Measurements from ENCODE around the gene AGBL5. TPM values are rescaled to one million over a fixed set of nuclear protein-coding genes. Genes with fewer than 3 reads are reported as not detected.

AGBL5 gene
- total RNA-seq, 1 donor from 2014 or later: 68.3 TPM

DNA sequence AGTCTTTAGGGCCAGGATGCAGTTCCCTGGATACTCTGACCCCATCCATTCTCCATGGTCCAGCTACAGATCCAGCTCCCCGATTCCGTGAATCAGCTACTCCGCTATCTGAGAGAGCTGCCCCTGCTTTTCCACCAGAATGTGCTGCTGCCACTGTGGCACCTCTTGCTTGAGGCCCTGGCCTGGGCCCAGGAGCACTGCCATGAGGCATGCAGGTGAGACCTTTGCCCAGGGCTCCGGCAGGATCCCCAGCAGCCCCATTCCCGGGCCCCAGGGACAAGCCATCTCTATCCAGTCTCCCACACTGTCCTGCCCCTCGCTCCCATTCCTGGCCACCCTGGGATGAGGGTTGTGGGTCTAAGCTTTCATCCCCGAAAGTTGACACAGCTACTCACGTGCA, 11.2 kb upstream of the AGBL5 start:
- Histone ChIP-seq H3K79me2 (ENCODE audit: low read depth) (no peaks in the 10 kb centered on the region), H3K9ac (no peak overlapping the region), H3K27ac (no peak overlapping the region), H4K20me1 (ENCODE audit: low read depth) (no peaks in the 10 kb centered on the region), H3F3A (ENCODE audit: low read depth) (no peaks in the 10 kb centered on the region), H3K9me3 (ENCODE audit: low read depth) (no peaks in the 10 kb centered on the region), H3K4me1 (no peaks in the 10 kb centered on the region), H3K36me3 (no peaks in the 10 kb centered on the region), H2AFZ (replicated peaks) (no peak overlapping the region), H3K4me2 (no peak overlapping the region), H3K4me3 (no peak overlapping the region), H3K27me3 (no peaks in the 10 kb centered on the region)
- no peak for DNase-seq (ENCODE audit: low spot score)
- Mint-ChIP-seq H3K9me3 (no peaks in the 10 kb centered on the region), H3K4me1 (no peaks in the 10 kb centered on the region), H3K27me3 (ENCODE audit: insufficient read depth, low read depth) (no peaks in the 10 kb centered on the region), H3K36me3 (peaks cover 18% of the 10 kb centered on the region), H3K4me3 (no peak overlapping the region), H3K27ac (no peak overlapping the region)
- no peak for TF ChIP-seq EZH2 (IDR thresholded peaks at IDR 0.05)
- TF ChIP-seq EZH2phosphoT487 (IDR thresholded peaks at IDR 0.05): no peak
- TF ChIP-seq, protein P1, sequence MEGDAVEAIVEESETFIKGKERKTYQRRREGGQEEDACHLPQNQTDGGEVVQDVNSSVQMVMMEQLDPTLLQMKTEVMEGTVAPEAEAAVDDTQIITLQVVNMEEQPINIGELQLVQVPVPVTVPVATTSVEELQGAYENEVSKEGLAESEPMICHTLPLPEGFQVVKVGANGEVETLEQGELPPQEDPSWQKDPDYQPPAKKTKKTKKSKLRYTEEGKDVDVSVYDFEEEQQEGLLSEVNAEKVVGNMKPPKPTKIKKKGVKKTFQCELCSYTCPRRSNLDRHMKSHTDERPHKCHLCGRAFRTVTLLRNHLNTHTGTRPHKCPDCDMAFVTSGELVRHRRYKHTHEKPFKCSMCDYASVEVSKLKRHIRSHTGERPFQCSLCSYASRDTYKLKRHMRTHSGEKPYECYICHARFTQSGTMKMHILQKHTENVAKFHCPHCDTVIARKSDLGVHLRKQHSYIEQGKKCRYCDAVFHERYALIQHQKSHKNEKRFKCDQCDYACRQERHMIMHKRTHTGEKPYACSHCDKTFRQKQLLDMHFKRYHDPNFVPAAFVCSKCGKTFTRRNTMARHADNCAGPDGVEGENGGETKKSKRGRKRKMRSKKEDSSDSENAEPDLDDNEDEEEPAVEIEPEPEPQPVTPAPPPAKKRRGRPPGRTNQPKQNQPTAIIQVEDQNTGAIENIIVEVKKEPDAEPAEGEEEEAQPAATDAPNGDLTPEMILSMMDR (IDR thresholded peaks at IDR 0.05): no peak

DNA sequence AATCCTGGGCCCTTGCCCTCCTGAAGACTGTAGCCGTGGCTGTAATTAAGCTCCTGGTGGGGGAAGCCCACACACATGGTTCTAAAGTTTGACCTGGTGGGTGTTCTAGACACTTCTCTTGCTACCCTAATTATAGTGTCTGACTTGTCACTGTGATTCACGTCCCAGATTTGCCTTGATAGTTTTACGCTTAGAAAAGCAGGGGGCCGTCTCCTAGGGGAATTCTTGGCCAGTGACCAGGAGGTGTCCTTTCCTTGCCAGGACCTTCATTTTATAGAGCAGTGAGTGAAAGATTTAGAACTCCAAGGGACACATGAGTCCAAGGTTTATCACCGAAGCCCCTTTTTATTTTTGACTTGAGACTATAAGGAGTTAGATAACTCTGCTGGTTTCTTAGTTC, 9.7 kb upstream of the AGBL5 start:
- Histone ChIP-seq H3K27me3 (no peaks in the 10 kb centered on the region), H3K36me3 (no peaks in the 10 kb centered on the region), H4K20me1 (ENCODE audit: low read depth) (no peaks in the 10 kb centered on the region), H3K4me1 (no peaks in the 10 kb centered on the region), H3K27ac (no peak overlapping the region), H2AFZ (replicated peaks) (no peak overlapping the region), H3K4me2 (no peak overlapping the region), H3F3A (ENCODE audit: low read depth) (no peaks in the 10 kb centered on the region), H3K79me2 (ENCODE audit: low read depth) (no peaks in the 10 kb centered on the region), H3K9me3 (ENCODE audit: low read depth) (no peaks in the 10 kb centered on the region), H3K4me3 (no peak overlapping the region), H3K9ac (no peak overlapping the region)
- Mint-ChIP-seq H3K27ac (no peak overlapping the region), H3K36me3 (peaks cover 14% of the 10 kb centered on the region), H3K9me3 (no peaks in the 10 kb centered on the region), H3K27me3 (ENCODE audit: insufficient read depth, low read depth) (no peaks in the 10 kb centered on the region), H3K4me3 (no peak overlapping the region), H3K4me1 (no peaks in the 10 kb centered on the region)
- TF ChIP-seq EZH2 (IDR thresholded peaks at IDR 0.05) (no peak), EZH2phosphoT487 (IDR thresholded peaks at IDR 0.05) (no peak)
- TF ChIP-seq, protein P1 (IDR thresholded peaks at IDR 0.05): no peak
- no peak for DNase-seq (ENCODE audit: low spot score)

DNA sequence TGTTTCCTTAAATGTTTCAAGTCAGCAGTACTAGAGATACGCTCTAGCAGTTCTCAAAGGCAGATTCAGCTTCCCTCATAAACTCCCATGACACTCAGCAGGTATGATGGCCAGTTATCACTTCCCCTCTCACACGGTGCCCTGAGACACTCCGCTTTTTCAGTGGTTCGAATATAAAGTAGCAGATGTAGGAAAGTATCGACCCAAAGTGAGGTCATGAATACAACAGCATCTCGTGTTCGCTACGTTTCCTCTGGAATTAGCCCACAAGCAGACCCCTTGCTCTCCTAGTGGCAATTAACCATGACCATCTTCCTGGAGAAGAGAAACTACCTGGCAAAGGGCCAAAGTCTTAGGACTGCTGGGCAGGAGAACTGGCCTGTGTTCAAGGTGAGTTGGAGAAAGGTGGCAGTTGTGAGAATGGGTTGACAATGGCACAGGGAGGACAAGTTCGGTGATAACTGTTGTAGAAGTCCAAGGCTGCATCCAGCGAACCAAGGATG, 9.3 kb upstream of the AGBL5 start:
- Histone ChIP-seq H3K4me3 (no peak overlapping the region), H3K9ac (no peak overlapping the region), H4K20me1 (ENCODE audit: low read depth) (no peaks in the 10 kb centered on the region), H3K4me1 (no peaks in the 10 kb centered on the region), H3K9me3 (ENCODE audit: low read depth) (no peaks in the 10 kb centered on the region), H3K4me2 (no peak overlapping the region), H3K27me3 (no peaks in the 10 kb centered on the region), H3K27ac (no peak overlapping the region), H3K79me2 (ENCODE audit: low read depth) (no peaks in the 10 kb centered on the region), H2AFZ (replicated peaks) (no peak overlapping the region), H3K36me3 (no peaks in the 10 kb centered on the region), H3F3A (ENCODE audit: low read depth) (no peaks in the 10 kb centered on the region)
- Mint-ChIP-seq H3K4me3 (no peak overlapping the region), H3K4me1 (no peaks in the 10 kb centered on the region), H3K9me3 (no peaks in the 10 kb centered on the region), H3K36me3 (peaks cover 12% of the 10 kb centered on the region), H3K27ac (no peak overlapping the region), H3K27me3 (ENCODE audit: insufficient read depth, low read depth) (no peaks in the 10 kb centered on the region)
- TF ChIP-seq, protein P1 (IDR thresholded peaks at IDR 0.05): no peak
- TF ChIP-seq EZH2phosphoT487 (IDR thresholded peaks at IDR 0.05): no peak
- TF ChIP-seq EZH2 (IDR thresholded peaks at IDR 0.05): no peak
- no peak for DNase-seq (ENCODE audit: low spot score)

All from neural progenitor cell (in vitro differentiated cells).